UCSD-AML1 (cell line): ENCODE data around the gene VPS13A.
"Not testable (repeated sequence)": the region's sequence is repeated elsewhere in the genome, so short reads cannot be mapped to it uniquely, and the experiment has no call there.

Source experiments
- DNase-seq: peaks from one replicate; lab custom pipeline; 2025; ENCODE audit not compliant: unreplicated experiment; lab: John Stamatoyannopoulos, UW

The VPS13A gene

GRCh38 chr9:77180056-77180455 is 2.7 kb downstream of the VPS13A start:
- DNase-seq = no peak

DNA sequence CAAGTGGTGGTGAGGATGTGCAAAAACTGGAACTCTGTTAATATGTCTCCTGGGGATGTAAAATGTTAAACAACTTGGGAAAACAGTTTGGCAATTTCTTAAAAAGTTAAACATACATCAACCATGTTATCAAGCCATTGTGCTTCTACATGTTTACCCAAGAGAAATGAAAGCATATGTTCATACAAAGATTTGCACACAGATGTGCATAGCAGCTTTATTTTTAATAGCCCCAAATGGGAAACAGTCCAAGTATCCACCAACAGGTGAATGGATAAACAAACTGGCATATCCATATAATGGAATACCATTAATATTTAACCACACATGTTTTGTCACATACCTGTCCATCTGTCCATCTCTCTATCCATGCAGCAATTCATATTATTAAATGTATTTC is 6.2 kb downstream of the VPS13A start:
- DNase-seq = no peak

DNA sequence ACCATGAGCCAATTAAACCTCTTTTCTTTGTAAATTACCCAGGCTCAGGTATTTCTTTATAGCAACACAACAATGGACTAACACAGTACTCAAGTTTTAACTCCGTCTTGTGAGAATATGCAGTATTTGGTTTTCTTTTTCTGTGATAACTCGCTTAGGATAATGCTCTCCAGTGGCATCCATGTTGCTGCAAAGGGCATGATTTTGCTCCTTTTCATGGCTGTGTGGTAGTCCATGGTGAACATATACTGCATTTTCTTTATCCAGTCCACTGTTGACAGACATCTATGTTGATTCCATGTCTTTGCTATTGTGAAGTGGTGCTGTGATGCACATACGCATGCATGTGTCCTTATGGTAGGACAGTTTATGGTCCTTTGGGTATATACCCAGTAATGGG is 10.9 kb downstream of the VPS13A start:
- no peak for DNase-seq

DNA sequence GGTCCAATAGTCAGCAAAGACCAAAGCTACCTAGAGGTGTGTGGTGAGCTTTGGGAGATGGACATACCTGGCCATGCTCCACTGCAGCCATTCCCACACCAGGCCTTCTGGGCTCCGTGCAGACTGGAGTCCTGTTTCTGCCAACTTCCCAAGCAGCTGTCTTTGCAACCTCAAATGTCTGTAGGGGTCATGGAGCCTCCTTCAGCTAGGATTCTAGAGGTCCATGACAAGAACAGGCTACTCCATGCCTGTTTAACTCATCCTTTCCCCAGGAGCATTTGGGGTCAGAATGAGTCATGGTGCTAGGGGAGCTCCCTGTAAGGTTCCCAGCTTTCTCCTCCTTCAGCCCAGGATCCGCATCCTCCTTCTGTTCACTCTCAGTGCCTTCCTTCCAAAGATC is 17.1 kb downstream of the VPS13A start:
- no peak for DNase-seq

DNA sequence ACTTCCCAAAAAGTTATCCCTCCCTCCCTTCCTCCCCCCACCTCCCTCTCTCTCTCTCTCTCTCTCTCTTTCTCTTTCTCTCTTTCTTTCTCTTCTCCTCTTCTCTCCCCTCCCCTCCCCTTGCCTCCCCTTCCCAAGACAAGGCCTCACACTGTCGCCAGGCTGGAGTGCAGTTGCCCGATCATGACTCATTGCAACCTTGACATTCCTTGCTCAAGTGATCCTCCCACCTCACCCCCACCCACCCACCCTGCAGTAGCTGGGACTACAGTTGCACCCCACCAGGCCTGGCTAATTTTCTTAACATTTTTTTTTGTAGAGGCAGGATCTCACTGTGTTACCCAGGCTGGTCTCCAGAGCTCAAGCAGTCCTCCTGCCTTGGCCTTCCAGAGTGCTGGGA is 32.8 kb downstream of the VPS13A start:
- DNase-seq = no peak

DNA sequence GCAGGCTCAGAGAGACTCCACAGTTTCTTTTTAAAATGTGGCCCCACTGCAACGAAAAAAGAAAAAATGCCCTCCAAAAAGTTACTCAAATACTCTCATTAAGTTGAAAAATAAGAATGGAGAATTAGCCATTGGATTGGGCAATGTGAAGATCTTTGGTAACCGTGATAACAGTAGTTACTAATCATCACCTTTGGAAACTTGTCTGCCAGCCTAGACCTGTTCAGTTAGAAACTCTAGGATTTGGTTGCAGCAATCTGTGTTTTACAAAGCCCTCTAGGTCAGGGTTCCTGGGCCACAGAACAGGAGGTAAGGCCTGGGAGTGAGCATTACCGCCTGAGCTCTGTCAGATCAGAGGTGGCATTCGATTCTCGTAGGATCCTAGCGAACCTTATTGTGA is 34.2 kb downstream of the VPS13A start:
- DNase-seq = no peak

DNA sequence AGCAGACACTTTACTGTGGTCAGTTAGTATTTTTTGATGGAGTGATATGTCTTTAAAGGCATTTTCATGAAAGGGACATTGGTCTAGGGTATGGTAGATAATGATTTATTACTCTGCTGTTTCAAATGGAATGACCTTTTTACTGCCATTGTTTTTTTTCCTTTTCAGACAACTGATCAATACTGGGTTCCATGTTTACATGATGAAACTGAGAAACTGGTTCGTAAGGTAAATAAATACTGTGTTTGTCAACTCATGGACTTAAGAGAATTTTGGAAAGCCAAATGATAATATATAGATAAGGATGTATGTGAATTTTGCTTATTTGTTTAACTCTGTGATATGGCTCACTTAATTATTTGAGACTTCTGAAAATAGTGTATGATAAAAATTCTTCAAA is 35.5 kb downstream of the VPS13A start:
- DNase-seq = no peak

DNA sequence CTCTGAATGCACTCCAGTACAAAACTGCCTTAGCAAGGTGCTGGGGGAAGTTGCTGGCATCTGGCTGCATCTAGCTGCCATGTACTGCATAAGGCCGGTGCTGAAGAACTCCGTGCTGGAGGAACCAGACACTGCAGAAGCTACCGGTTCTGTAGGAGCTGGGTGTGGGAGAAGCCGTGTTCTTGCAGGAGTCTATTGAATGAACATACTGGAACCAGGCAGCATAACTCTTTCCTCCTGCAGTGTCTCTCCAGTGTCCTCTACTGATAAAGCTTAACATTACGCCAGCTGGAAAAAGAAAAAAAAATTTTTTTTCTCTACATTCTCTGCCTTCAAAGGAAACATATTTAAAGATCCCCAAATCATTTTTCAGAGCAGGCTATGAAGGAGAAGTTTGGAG is 38.5 kb downstream of the VPS13A start:
- peak; percentile 14 for DNase-seq

DNA sequence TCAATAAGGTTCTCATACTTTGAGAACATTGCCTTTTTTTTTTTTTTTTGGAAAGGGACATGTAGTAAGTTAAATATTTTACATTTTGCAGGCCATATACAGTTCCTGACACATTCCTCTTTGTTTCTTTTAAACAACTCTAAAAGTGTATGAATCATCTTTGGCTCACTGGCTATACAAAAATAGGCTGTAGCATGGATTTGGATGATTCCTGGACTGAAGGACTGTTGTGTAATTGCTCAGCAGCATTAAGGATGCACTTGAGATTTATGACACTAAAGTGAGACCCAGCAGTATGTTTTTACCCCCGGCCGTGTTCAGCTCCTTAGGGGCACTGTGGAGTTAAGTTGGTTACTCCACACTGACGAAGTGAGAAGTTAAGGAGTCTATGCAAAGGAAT is 41.3 kb downstream of the VPS13A start:
- no peak for DNase-seq

DNA sequence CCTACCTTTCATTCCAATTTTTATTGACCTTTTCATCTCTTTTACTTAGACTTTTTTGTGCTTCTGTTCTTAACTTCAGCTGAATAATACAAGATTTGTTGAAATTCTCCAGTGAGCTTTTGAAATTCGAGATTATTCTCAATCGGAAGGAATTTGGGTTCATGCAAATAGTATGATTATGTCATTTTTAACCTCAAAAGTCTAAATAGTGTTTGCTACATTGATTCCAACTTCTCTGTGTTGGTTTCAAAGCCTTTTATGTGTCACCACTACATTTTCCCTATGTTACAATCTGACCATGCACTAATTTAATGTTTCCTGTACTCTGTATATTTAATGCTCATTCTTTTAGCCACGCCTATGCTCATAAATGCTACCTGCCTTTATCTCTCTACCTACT is 44.1 kb downstream of the VPS13A start:
- DNase-seq = no peak

GRCh38 chr9:77224746-77225312 is 47.5 kb downstream of the VPS13A start:
- no peak for DNase-seq

DNA sequence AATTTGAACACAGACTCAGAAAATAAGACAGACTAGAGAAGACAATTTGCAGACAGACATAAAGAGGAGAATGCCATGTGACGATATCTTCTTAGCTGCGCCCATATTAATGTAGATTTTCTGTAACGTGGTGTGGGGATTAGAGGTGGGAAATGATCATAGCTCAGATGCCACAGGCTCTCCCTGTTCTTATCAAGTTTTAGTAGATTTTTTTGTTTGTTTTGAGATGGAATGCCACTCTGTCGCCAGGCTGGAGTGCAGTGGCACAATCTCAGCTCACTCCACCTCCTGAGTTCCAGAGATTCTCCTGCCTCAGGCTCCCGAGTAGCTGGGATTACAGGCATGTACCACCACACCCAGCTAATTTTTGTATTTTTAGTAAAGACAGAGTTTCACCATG is 59.4 kb downstream of the VPS13A start:
- no peak for DNase-seq

DNA sequence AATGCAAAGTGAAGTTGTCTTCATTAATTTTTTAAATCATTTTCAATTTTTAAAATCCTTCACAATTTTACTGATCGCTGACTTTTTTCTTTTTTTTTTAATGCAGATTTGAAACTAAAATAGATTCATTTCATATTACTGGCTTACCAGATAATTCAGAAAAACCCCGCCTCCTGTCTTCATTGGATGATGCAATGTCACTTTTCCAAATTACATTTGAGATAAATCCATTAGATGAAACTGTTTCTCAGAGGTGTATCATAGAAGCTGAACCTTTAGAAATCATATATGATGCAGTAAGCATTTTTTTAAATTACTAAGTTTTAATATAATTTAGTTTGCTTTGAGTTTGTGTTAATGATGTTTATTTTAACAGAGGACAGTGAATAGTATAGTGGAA is 60.6 kb downstream of the VPS13A start:
- DNase-seq = no peak

DNA sequence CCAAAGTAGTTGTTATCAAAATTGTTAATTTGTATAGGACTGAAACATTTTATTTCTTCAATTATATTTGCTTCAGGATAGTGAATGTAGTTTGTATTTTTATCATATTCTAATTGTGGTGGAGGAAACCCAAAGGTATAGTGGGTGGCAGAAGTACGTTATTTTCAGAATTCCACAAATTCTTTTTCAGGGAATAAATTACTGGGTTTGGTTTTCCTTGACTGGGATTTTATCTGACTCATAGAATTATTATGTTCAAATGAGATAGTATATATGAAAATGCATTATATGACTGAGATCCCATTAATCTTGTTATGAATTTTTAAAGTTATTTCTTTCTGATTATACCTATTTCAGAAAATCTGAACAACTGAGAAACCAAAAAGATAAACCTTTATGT is 73.7 kb downstream of the VPS13A start:
- no peak for DNase-seq

DNA sequence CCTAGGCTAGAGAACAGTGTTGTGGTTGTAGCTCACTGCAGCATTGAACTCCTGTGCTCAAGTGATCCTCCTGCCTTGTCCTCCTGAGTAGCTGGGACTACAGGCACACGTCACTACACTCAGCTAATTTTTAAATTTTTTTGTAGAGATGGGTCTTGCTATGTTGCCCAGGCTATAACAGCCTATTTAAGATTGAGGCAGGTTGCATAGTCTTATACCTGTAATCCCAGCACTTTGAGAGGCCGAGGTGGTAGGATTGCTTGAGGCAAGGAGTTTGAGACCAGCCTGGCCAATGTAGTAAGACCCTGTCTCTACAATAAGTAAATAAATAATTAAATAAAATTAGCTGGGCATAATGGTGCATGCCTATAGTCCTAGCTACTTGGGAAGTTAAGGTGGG is 79.9 kb downstream of the VPS13A start:
- no peak for DNase-seq

DNA sequence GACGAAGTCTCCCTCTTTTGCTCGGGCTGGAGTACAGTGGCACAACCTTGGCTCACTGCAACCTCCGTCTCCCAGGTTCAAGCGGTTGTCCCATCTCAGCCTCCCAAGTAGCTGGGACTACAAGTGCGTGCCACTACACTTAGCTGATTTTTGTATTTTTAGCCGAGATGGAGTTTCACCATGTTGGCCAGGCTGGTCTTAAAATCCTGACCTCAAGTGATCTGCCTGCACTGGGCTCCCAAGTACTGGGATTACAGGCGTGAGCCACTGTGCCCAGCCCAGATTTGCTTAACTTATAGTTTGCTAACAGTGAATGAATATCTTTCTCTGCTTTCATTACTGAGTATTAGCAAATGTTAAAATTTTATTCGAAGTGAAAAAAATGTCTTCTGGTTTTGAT is 84.3 kb downstream of the VPS13A start:
- no peak for DNase-seq

DNA sequence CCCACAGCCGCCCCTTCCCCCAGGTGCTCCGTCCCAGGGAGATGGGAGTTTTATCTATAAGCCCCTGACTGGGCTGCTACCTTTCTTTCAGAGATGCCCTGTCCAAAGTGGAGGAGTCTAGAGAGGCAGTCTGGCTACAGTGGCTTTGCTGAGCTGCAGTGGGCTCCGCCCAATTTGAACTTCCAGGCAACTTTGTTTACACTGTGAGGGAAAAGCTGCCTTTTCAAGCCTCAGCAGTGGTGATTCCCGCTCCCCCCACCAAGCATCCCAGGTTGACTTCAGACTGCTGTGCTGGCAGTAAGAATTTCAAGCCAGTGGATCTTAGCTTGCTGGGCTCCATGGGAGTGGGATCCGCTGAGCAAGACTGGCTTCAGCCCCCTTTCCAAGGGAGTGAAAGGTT is 90.4 kb downstream of the VPS13A start:
- not testable (repeated sequence) for DNase-seq

DNA sequence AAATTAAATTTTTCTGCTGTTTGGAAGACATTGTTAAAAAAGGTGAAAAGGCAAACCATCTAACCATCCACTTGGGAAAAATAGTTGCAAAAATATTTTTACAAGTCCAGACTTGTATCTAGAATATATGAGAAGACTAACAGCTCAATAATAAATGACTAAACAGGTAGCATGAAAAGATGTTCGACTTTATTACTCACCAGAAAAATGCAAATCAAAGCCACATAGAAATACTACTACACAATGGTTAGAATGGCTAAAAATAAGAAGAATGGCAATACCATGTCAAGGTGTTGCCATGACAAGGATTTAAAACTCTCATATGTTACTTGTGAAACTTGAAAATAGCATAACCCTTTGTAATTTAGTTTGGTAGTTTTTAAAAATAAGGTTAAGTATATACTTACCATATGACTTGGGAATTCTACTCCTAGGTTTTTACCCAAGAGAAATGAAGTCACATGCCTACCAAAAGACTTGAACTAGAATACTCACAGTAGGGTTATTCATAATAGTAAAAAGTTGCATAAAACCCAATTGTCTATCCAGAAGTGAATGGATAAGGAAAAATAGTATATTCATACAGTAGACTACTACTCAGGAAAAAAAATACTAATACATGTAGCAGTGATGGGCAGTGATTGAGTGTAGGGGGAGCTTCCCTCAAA is 93.8 kb downstream of the VPS13A start:
- DNase-seq = no peak

GRCh38 chr9:77276799-77277198 is 99.5 kb downstream of the VPS13A start:
- no peak for DNase-seq

GRCh38 chr9:77277719-77278118 is 100.4 kb downstream of the VPS13A start:
- DNase-seq = no peak

DNA sequence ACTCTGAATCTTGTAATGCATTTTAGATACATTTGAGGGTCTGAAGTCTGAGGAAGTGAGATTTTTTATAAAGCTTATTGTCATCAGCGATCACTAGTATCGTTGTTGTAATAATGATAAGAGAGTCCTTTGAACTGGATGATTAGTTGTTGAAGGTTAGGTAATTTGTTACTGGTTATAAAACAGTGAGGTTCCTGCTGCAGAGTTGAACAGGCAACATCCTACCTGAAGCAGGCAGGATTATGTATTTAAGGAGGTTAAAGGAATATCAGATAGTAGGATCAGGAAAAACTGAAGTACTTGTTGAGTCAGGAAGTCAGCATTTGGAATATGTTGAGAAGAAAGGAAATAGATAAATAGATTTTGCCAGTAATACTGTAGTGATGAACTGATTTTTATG is 106.7 kb downstream of the VPS13A start:
- no peak for DNase-seq

DNA sequence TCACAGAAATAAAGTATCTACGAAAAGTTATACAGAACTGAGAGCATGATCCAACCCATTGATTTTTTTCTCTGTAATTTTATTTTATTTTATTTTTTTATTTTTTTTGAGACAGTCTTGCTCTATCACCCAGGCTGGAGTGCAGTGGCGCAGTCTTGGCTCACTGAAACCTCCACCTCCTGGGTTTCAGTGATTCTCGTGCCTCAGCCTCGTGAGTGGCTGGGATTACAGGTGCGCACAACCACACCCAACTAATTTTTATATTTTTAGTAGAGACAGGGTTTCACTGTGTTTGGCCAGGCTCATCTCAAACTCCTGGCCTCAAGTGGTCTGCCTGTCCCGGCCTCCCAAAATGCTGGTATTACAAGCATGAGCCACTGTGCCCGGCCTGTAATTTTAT is 107.3 kb downstream of the VPS13A start:
- DNase-seq = no peak

GRCh38 chr9:77290373-77290772 is 113.0 kb downstream of the VPS13A start:
- DNase-seq = no peak
